ENCODE measurements around the gene GPC1. TPM values are rescaled to one million over a fixed set of nuclear protein-coding genes. Genes with fewer than 3 reads are reported as not detected.

The GPC1 gene
- total and polyA plus RNA-seq, 2 of the 13 experiments (the other 11 are each of a cell fraction or from before 2014, with no cell fraction given): 4.0 to 5.5 TPM

GRCh38 chr2:240403396-240404104 lies 31.9 kb upstream of the GPC1 start:
- intact Hi-C loops (cut with micrococcal nuclease; ENCODE audit: unreplicated experiment): no loop called here
- no peak overlapping the region for H3K4me3 ChIP-seq (replicated peaks in 1 of 3; ENCODE audit: insufficient read depth in 1 of 3, low read depth in 2 of 3, low read length in 3 of 3)
- no peak for TF ChIP-seq PTBP1 (IDR thresholded peaks at IDR 0.05; ENCODE audit: low read depth, low read length, poor library complexity, severe bottlenecking)
- TF ChIP-seq GATAD2A (CRISPR knock-in tag; IDR thresholded peaks at IDR 0.05): no peak
- TF ChIP-seq ZNF567 (CRISPR knock-in tag; IDR thresholded peaks at IDR 0.05; ENCODE audit: borderline replicate concordance): no peak
- TF ChIP-seq ZZZ3 (CRISPR knock-in tag; IDR thresholded peaks at IDR 0.05; ENCODE audit: borderline replicate concordance): no peak
- TF ChIP-seq ZNF331 (CRISPR knock-in tag; IDR thresholded peaks at IDR 0.05): no peak
- TF ChIP-seq CC2D1A (CRISPR knock-in tag; IDR thresholded peaks at IDR 0.05): no peak
- TF ChIP-seq ZNF550 (CRISPR knock-in tag; IDR thresholded peaks at IDR 0.05; ENCODE audit: borderline replicate concordance): no peak
- no peak for TF ChIP-seq KDM1A (CRISPR knock-in tag; IDR thresholded peaks at IDR 0.05)
- TF ChIP-seq ZNF274 (CRISPR knock-in tag; IDR thresholded peaks at IDR 0.05): no peak
- no TSS peak for BruUV-seq (replicated peaks)
- CTCF ChIA-PET (ENCODE audit: low intra/inter-chr PET ratio, low total read pairs): no interaction called here
- POLR2A ChIA-PET: no interaction called here
- no peak overlapping the region for H3K27ac ChIP-seq (ENCODE audit: extremely low read length, insufficient read depth, low read length)
- H2AFZ ChIP-seq (ENCODE audit: low read length): no peak overlapping the region
- ATAC-seq (no peak), DNase-seq (ENCODE audit: low spot score) (no peak), FAIRE-seq (no peak)
- H4K20me1 ChIP-seq (ENCODE audit: insufficient read depth, low read length): no peaks in the 10 kb centered on the region
- no peak overlapping the region for H3K4me2 ChIP-seq (ENCODE audit: low read depth, low read length)
- no peak overlapping the region for H3K9ac ChIP-seq (ENCODE audit: insufficient read depth, low read depth, low read length)
- peaks cover 27 to 97% of the 10 kb centered on the region in 2 experiments for H3K27me3 ChIP-seq (ENCODE audit: control insufficient read depth in 1 of 2, insufficient read depth in 2 of 2, low read length in 2 of 2)
- H3K79me2 ChIP-seq (ENCODE audit: insufficient read depth, low read length): no peaks in the 10 kb centered on the region
- no peaks in the 10 kb centered on the region for H3K9me3 ChIP-seq (ENCODE audit: low read length)
- H3K36me3 ChIP-seq (replicated peaks in 1 of 2; ENCODE audit: control insufficient read depth in 1 of 2, insufficient read depth in 2 of 2, low read length in 2 of 2): no peaks in the 10 kb centered on the region
- in situ Hi-C loops (cut with HindIII; ENCODE audit: extremely low pct_ligation_motif_present, low pct_unique_long_range_greater_than_20kb): no loop called here
- H3K4me1 ChIP-seq (ENCODE audit: insufficient read depth, low read length): no peaks in the 10 kb centered on the region
- 26% methylated on average over 14 of the region's 18 CpGs for WGBS (ENCODE audit: low lambda C conversion rate)
